IMR-90 (cell line): Measurements from ENCODE around the gene MIA2. TPM values are rescaled to one million over a fixed set of nuclear protein-coding genes. Genes with fewer than 3 reads are reported as not detected.

Source experiments
- ATAC-seq: fragments of 200-7000 bp; cut with Tn5 transposase; 2 replicates; pipeline ENCODE4 v1.9.1; 2020; ENCODE audit warnings: low read depth, mild to moderate bottlenecking, moderate library complexity
- BruUV-seq: library from RNA; stranded (reverse); fragments of 400-500 nt; replicated peaks from 2 replicates; lab custom pipeline; 2021; lab: Mats Ljungman, UMichigan
- CTCF ChIA-PET: fragments of 300-600 bp; formaldehyde crosslinking; extraction: SDS; loops from one replicate; lab custom pipeline; 2021; ENCODE audit warnings: antibody characterized with exemption; lab: Yijun Ruan, JAX
- POLR2A ChIA-PET: fragments of 300-600 bp; sonication (Branson Sonifier 250); formaldehyde crosslinking; loops from one replicate; lab custom pipeline; 2022; ENCODE audit warnings: antibody characterized with exemption; ENCODE audit not compliant: unreplicated experiment; lab: Charles Lee
- DNase-seq: peaks from one replicate; pipeline ENCODE4 v3.0.0; 2013
- H2AFZ ChIP-seq: replicated peaks from 2 replicates; pipeline ENCODE3; 2013; ENCODE audit warnings: low read length, mild to moderate bottlenecking; ENCODE audit not compliant: poor library complexity
- H2AK5ac ChIP-seq: 2 replicates; pipeline ENCODE4 v1.6.1; 2013; ENCODE audit warnings: low read depth, low read length, inconsistent platforms
- H2AK9ac ChIP-seq: replicated peaks from 2 replicates; pipeline ENCODE3; 2013; ENCODE audit warnings: mild to moderate bottlenecking, low read depth, low read length, moderate library complexity; ENCODE audit not compliant: poor library complexity
- H2BK120ac ChIP-seq: 2 replicates; pipeline ENCODE4 v1.6.1; 2013; ENCODE audit warnings: low read depth, low read length, inconsistent platforms
- H2BK15ac ChIP-seq: 3 replicates; pipeline ENCODE4 v1.6.1; 2013; ENCODE audit warnings: low read depth, low read length, inconsistent platforms
- H2BK20ac ChIP-seq: 2 replicates; pipeline ENCODE4 v1.6.1; 2013; ENCODE audit warnings: low read depth, mild to moderate bottlenecking, inconsistent platforms, low read length, moderate library complexity
- H2BK5ac ChIP-seq: 2 replicates; pipeline ENCODE4 v1.6.1; 2013; ENCODE audit warnings: mild to moderate bottlenecking, low read depth, low read length, inconsistent platforms; ENCODE audit not compliant: poor library complexity, severe bottlenecking
- H3K14ac ChIP-seq: replicated peaks from 2 replicates; pipeline ENCODE4 v1.6.1; 2013; ENCODE audit warnings: low read depth, low read length, inconsistent platforms
- H3K18ac ChIP-seq: 2 replicates; pipeline ENCODE4 v1.6.1; 2013; ENCODE audit warnings: low read depth, low read length, control low read depth
- H3K23ac ChIP-seq: 2 replicates; pipeline ENCODE4 v1.6.1; 2013; ENCODE audit warnings: low read depth, low read length, inconsistent platforms
- H3K27ac ChIP-seq: 2 replicates; pipeline ENCODE4 v1.5.1; 2013; ENCODE audit warnings: mild to moderate bottlenecking, control low read depth, low read length; ENCODE audit not compliant: insufficient read depth
- H3K27me3 ChIP-seq: 2 replicates; pipeline ENCODE4 v1.6.1; 2013; ENCODE audit warnings: low read length; ENCODE audit not compliant: control insufficient read depth, insufficient read depth
- H3K36me3 ChIP-seq: 2 replicates; pipeline ENCODE4 v1.6.1; 2013; ENCODE audit warnings: low read length, mixed read lengths; ENCODE audit not compliant: control insufficient read depth, insufficient read depth
- H3K4ac ChIP-seq: 2 replicates; pipeline ENCODE4 v1.6.1; 2013; ENCODE audit warnings: low read depth, low read length, inconsistent platforms
- H3K4me1 ChIP-seq: 2 replicates; pipeline ENCODE4 v1.6.1; 2013; ENCODE audit warnings: low read length, mixed read lengths; ENCODE audit not compliant: control insufficient read depth, insufficient read depth
- H3K4me2 ChIP-seq: 2 replicates; pipeline ENCODE4 v1.6.1; 2013; ENCODE audit warnings: low read depth, mild to moderate bottlenecking, control low read depth, low read length, moderate library complexity
- H3K4me3 ChIP-seq: 2 replicates; pipeline ENCODE4 v1.5.1; 2013; ENCODE audit warnings: low read depth, mild to moderate bottlenecking, control low read depth, low read length, moderate library complexity; ENCODE audit not compliant: insufficient read depth
- H3K56ac ChIP-seq: 2 replicates; pipeline ENCODE4 v1.6.1; 2013; ENCODE audit warnings: low read length, inconsistent platforms; ENCODE audit not compliant: insufficient read depth; ENCODE audit errors: extremely low read depth
- H3K79me1 ChIP-seq, 2 experiments: 2 replicates each; pipeline ENCODE4 v1.6.1; 2013; ENCODE audit warnings: low read length in 2 of 2, inconsistent platforms in 1 of 2, low read depth in 1 of 2
- H3K9ac ChIP-seq: 2 replicates; pipeline ENCODE4 v1.6.1; 2013; ENCODE audit warnings: low read depth, low read length, control low read depth
- H3K9me1 ChIP-seq: 2 replicates; pipeline ENCODE4 v1.6.1; 2013; ENCODE audit warnings: low read length, inconsistent platforms; ENCODE audit not compliant: insufficient read depth
- H3K9me3 ChIP-seq: 2 replicates; pipeline ENCODE4 v1.6.1; 2013; ENCODE audit warnings: low read length; ENCODE audit not compliant: control insufficient read depth, insufficient read depth
- H4K20me1 ChIP-seq: 2 replicates; pipeline ENCODE4 v1.6.1; 2013; ENCODE audit warnings: low read length, inconsistent platforms; ENCODE audit not compliant: insufficient read depth
- H4K5ac ChIP-seq: 2 replicates; pipeline ENCODE4 v1.6.1; 2013; ENCODE audit warnings: mild to moderate bottlenecking, low read depth, low read length, control low read depth
- H4K8ac ChIP-seq, 2 experiments: 2 replicates each; pipeline ENCODE4 v1.6.1; 2013; ENCODE audit warnings: low read depth in 2 of 2, low read length in 2 of 2, control low read depth in 1 of 2, inconsistent platforms in 1 of 2
- H4K91ac ChIP-seq: 2 replicates; pipeline ENCODE4 v1.6.1; 2013; ENCODE audit warnings: low read depth, low read length, inconsistent platforms; ENCODE audit not compliant: insufficient read depth
- MXI1 ChIP-seq: IDR thresholded peaks from 2 replicates; pipeline ENCODE4 v1.6.1; 2012; ENCODE audit warnings: low read depth, mild to moderate bottlenecking, low read length, moderate library complexity, borderline replicate concordance
- NFE2L2 ChIP-seq: fragments of 150-350 bp; IDR thresholded peaks from 2 replicates; pipeline ENCODE4 v1.6.1; 2016; ENCODE audit warnings: low read depth, mild to moderate bottlenecking, low read length
- WGBS, 2 experiments: methylation state at CpG; one replicate each; pipeline versions ENCODE4 v1.1.5 to v1.1.7; 2013; ENCODE audit warnings: missing lambda C conversion rate in 2 of 2; ENCODE audit not compliant: insufficient read length in 1 of 2; ENCODE audit errors: extremely low coverage in 2 of 2; 5-methylcytosine and 5-hydroxymethylcytosine counted together
- dilution Hi-C: fragments of 300-500 bp; cut with HindIII; formaldehyde crosslinking; loops from one replicate; pipeline ENCODE4 v1.14.3; 2018; ENCODE audit warnings: low sequenced_read_pairs; ENCODE audit not compliant: unreplicated experiment
- in situ Hi-C: fragments of 300-500 bp; cut with MboI; formaldehyde crosslinking; loops from 3 replicates; pipeline ENCODE4 v1.14.3; 2019; ENCODE audit warnings: low sequenced_read_pairs, inconsistent platforms, mixed read lengths
- intact Hi-C: fragments of 100-400 bp; cut with micrococcal nuclease; formaldehyde crosslinking; loops from 2 replicates; pipeline ENCODE4 v1.10.0; 2022
- polyA plus RNA-seq, 3 experiments: library from polyadenylated mRNA; depleted of rRNA; stranded (reverse); fragments of >200 nt; gene quantifications; 2 replicates each; pipeline ENCODE4 v1.2.3, GENCODE V29; 2012; ENCODE audit warnings: low replicate concordance in 1 of 3
- total RNA-seq: library from RNA; depleted of rRNA; stranded (reverse); fragments of >200 nt; gene quantifications from 2 replicates; pipeline ENCODE4 v1.2.3, GENCODE V29; 2012

The MIA2 gene
- total and polyA plus RNA-seq, 2 of the 4 experiments (the other 2 are of a cell fraction) = 3.9 to 6.8 TPM

GRCh38 chr14:39376667-39377403 is 143.1 kb downstream of the MIA2 start:
- in situ Hi-C loops = no loop called here
- Histone ChIP-seq H2BK120ac (peak overlapping the region; percentile 32; the same call in 1 of the 2 replicates), H4K20me1 (no peaks in the 10 kb centered on the region), H3K14ac (peak overlapping the region; percentile 70), H2BK15ac (peak overlapping the region; percentile 53; the same call in 1 of the 3 replicates), H2AFZ (no peak overlapping the region), H3K27ac (peak overlapping the region; percentile 44; the same call in 1 of the 2 replicates), H3K23ac (peak overlapping the region; percentile 59; the same call in 1 of the 2 replicates), H3K79me1 (peaks cover 0 to 5% of the 10 kb centered on the region in 2 experiments; a peak in 1 of 4 replicates), H3K4me3 (no peak overlapping the region), H3K9me1 (peaks cover 4% of the 10 kb centered on the region; the same call in 1 of the 2 replicates), H4K91ac (no peak overlapping the region), H3K9me3 (no peaks in the 10 kb centered on the region), H3K27me3 (no peaks in the 10 kb centered on the region), H3K4me2 (peak overlapping the region; percentile 44), H3K9ac (no peak overlapping the region), H3K4ac (peak overlapping the region; percentile 45; the same call in 1 of the 2 replicates), H2BK5ac (peak overlapping the region; percentile 86), H4K5ac (peak overlapping the region; percentile 88; the same call in 1 of the 2 replicates), H2AK9ac (no peak overlapping the region), H3K18ac (peak overlapping the region; percentile 86; the same call in 1 of the 2 replicates), H3K4me1 (peaks cover 7% of the 10 kb centered on the region; the same call in 1 of the 2 replicates), H2BK20ac (peak overlapping the region; percentile 63; the same call in 1 of the 2 replicates), H2AK5ac (no peak overlapping the region), H4K8ac (peak overlapping the region; percentile 32 to 44; a peak in 2 of 4 replicates), H3K56ac (no peak overlapping the region), H3K36me3 (no peaks in the 10 kb centered on the region)
- POLR2A ChIA-PET = no interaction called here
- dilution Hi-C loops = no loop called here
- WGBS, 2 experiments = no CpG with 5 or more reads among the region's 4 CpGs
- ATAC-seq (peak; percentile 55; the same call in 1 of the 2 replicates), DNase-seq (peak; percentile 40)
- no TSS peak for BruUV-seq
- CTCF ChIA-PET = interaction anchor here (0.6 kb wide), 2 partner anchors 17 to 274 kb away, joined by 3 read pairs; no protein-coding TSS in a partner anchor
- intact Hi-C loops = no loop called here
- TF ChIP-seq NFE2L2 (peak; percentile 80), MXI1 (no peak)
